Mesendoderm (in vitro differentiated cells): Measurements from ENCODE around the gene PRKAG1.

Experiments
- DNase-seq: peaks from one replicate; pipeline ENCODE4 v3.0.0; 2013
- H2AK5ac ChIP-seq: 2 replicates; pipeline ENCODE4 v1.6.1; 2013; ENCODE audit warnings: low read length, inconsistent platforms
- H2BK120ac ChIP-seq: 2 replicates; pipeline ENCODE4 v1.6.1; 2013; ENCODE audit warnings: low read depth, mild to moderate bottlenecking, low read length, moderate library complexity, mixed read lengths
- H2BK15ac ChIP-seq: replicated peaks from 2 replicates; pipeline ENCODE4 v1.6.1; 2013; ENCODE audit warnings: low read depth, mild to moderate bottlenecking, moderate library complexity
- H2BK5ac ChIP-seq: 2 replicates; pipeline ENCODE4 v1.6.1; 2013; ENCODE audit warnings: low read length, inconsistent platforms
- H3K18ac ChIP-seq: 2 replicates; pipeline ENCODE4 v1.6.1; 2013; ENCODE audit warnings: mild to moderate bottlenecking, low read length, mixed read lengths
- H3K23ac ChIP-seq: one replicate; pipeline ENCODE4 v1.6.1; 2013; ENCODE audit warnings: low read length
- H3K27ac ChIP-seq: 2 replicates; pipeline ENCODE4 v1.5.1; 2013; ENCODE audit warnings: low read depth, mild to moderate bottlenecking, inconsistent platforms, low read length, moderate library complexity
- H3K27me3 ChIP-seq: 2 replicates; pipeline ENCODE4 v1.6.1; 2013; ENCODE audit warnings: low read length, control low read depth, mild to moderate bottlenecking, inconsistent platforms; ENCODE audit not compliant: insufficient read depth, poor library complexity
- H3K36me3 ChIP-seq: 2 replicates; pipeline ENCODE4 v1.6.1; 2013; ENCODE audit warnings: low read length, inconsistent platforms; ENCODE audit not compliant: control insufficient read depth, insufficient read depth
- H3K4ac ChIP-seq: one replicate; pipeline ENCODE4 v1.6.1; 2013; ENCODE audit warnings: low read depth, mild to moderate bottlenecking, low read length, moderate library complexity
- H3K4me1 ChIP-seq: 2 replicates; pipeline ENCODE4 v1.6.1; 2013; ENCODE audit warnings: low read depth, low read length, inconsistent platforms; ENCODE audit not compliant: control insufficient read depth
- H3K4me2 ChIP-seq: 2 replicates; pipeline ENCODE4 v1.6.1; 2013; ENCODE audit warnings: low read length
- H3K4me3 ChIP-seq: 2 replicates; pipeline ENCODE4 v1.5.1; 2013; ENCODE audit warnings: mild to moderate bottlenecking, low read length
- H3K56ac ChIP-seq: one replicate; pipeline ENCODE4 v1.6.1; 2013; ENCODE audit warnings: low read length
- H3K79me1 ChIP-seq: 2 replicates; pipeline ENCODE4 v1.6.1; 2013; ENCODE audit warnings: low read length, inconsistent platforms
- H3K79me2 ChIP-seq: 2 replicates; pipeline ENCODE4 v1.6.1; 2013; ENCODE audit warnings: mild to moderate bottlenecking, low read length; ENCODE audit not compliant: control insufficient read depth, insufficient read depth
- H3K9ac ChIP-seq: 2 replicates; pipeline ENCODE4 v1.6.1; 2013; ENCODE audit warnings: low read length, inconsistent platforms
- H4K5ac ChIP-seq: one replicate; pipeline ENCODE4 v1.6.1; 2013; ENCODE audit warnings: low read length
- H4K8ac ChIP-seq: one replicate; pipeline ENCODE4 v1.6.1; 2013; ENCODE audit warnings: low read depth, mild to moderate bottlenecking, control low read depth, low read length, moderate library complexity
- WGBS: extraction: QIAGEN DNeasy Blood & Tissue Kit; methylation state at CpG from one replicate; pipeline ENCODE4 v1.1.7; 2013; ENCODE audit warnings: low lambda C conversion rate, missing lambda C conversion rate; ENCODE audit not compliant: insufficient coverage; ENCODE audit errors: extremely low coverage; 5-methylcytosine and 5-hydroxymethylcytosine counted together

PRKAG1 gene

GRCh38 chr12:49060237-49061156, 41.9 kb upstream of the PRKAG1 start, which contains the start of gene KMT2D:
Gene KMT2D, minus strand, starts transcription at chr12:49060794. Its CDS starts 5,470 bp downstream, at chr12:49055324.
- H2AK5ac ChIP-seq = no peak within 1 kb of the TSS
- WGBS = no CpG with 5 or more reads among the region's 74 CpGs

GRCh38 chr12:49059299-49060171, 41.0 kb upstream of the PRKAG1 start:
- Histone ChIP-seq H3K4me1 (peaks cover 10% of the 10 kb centered on the region), H4K8ac (no peak overlapping the region), H2BK5ac (no peak overlapping the region), H3K27me3 (no peaks in the 10 kb centered on the region), H2BK120ac (peak overlapping the region; percentile 31), H4K5ac (no peak overlapping the region), H3K4ac (peak overlapping the region; percentile 95), H3K9ac (peak overlapping the region; percentile 97), H3K18ac (peak overlapping the region; percentile 77), H2AK5ac (no peak overlapping the region), H3K36me3 (peaks cover 1% of the 10 kb centered on the region), H3K4me3 (peak overlapping the region; percentile 55), H3K27ac (peak overlapping the region; percentile 92), H3K23ac (peak overlapping the region; percentile 26), H3K56ac (peak overlapping the region; percentile 91), H3K79me2 (peaks cover 58% of the 10 kb centered on the region), H3K79me1 (peaks cover 18% of the 10 kb centered on the region), H2BK15ac (no peak overlapping the region), H3K4me2 (peak overlapping the region; percentile 97)
- DNase-seq = peak; percentile 57
- WGBS = no CpG with 5 or more reads among the region's 70 CpGs

More at GRCh38 chr12:49060237-49061156, 41.9 kb upstream of the PRKAG1 start, which contains the start of gene KMT2D:
- Histone ChIP-seq H4K5ac (peak within 1 kb of the TSS; percentile 81), H3K27me3 (no peaks in the 10 kb centered on the region), H2BK15ac (no peak within 1 kb of the TSS), H2BK120ac (peak within 1 kb of the TSS; percentile 31), H3K23ac (peak within 1 kb of the TSS; percentile 12), H3K36me3 (no peaks in the 10 kb centered on the region), H3K4ac (peak within 1 kb of the TSS; percentile 95), H3K56ac (peak within 1 kb of the TSS; percentile 91), H3K4me1 (peaks cover 10% of the 10 kb centered on the region), H3K4me3 (peak within 1 kb of the TSS; percentile 55), H3K4me2 (peak within 1 kb of the TSS; percentile 97), H3K18ac (peak within 1 kb of the TSS; percentile 77), H2BK5ac (peak within 1 kb of the TSS; percentile 97), H3K79me2 (peaks cover 49% of the 10 kb centered on the region), H4K8ac (peak within 1 kb of the TSS; percentile 83), H3K27ac (peak within 1 kb of the TSS; percentile 92), H3K79me1 (peaks cover 10% of the 10 kb centered on the region), H3K9ac (peak within 1 kb of the TSS; percentile 97)
- peak; percentile 98 for DNase-seq

- no peak overlapping the region for H3K4ac ChIP-seq
- H3K79me2 ChIP-seq = peaks cover 64% of the 10 kb centered on the region
- H4K8ac ChIP-seq = no peak overlapping the region
- no peaks in the 10 kb centered on the region for H3K27me3 ChIP-seq
- H3K27ac ChIP-seq = no peak overlapping the region
- peak overlapping the region; percentile 91 for H3K56ac ChIP-seq
- peak overlapping the region; percentile 68 for H3K23ac ChIP-seq
- H4K5ac ChIP-seq = no peak overlapping the region
- DNase-seq = no peak
- H3K9ac ChIP-seq = peak overlapping the region; percentile 97
- H3K36me3 ChIP-seq = peaks cover 3% of the 10 kb centered on the region
- H2BK15ac ChIP-seq = no peak overlapping the region
- H3K4me3 ChIP-seq = peak overlapping the region; percentile 55
- no peak overlapping the region for H2BK120ac ChIP-seq
- H3K18ac ChIP-seq = no peak overlapping the region
- H3K79me1 ChIP-seq = peaks cover 22% of the 10 kb centered on the region
- peak overlapping the region; percentile 97 for H3K4me2 ChIP-seq
- no peak overlapping the region for H2BK5ac ChIP-seq
- no peak overlapping the region for H2AK5ac ChIP-seq
- WGBS = no CpG with 5 or more reads among the region's 1 CpG
- peaks cover 10% of the 10 kb centered on the region for H3K4me1 ChIP-seq
Measured at GRCh38 chr12:49059045-49059298, 40.4 kb upstream of the PRKAG1 start.

- H2AK5ac ChIP-seq = no peak overlapping the region
- peaks cover 24% of the 10 kb centered on the region for H3K79me1 ChIP-seq
- H3K27ac ChIP-seq = no peak overlapping the region
- H3K4me3 ChIP-seq = peak overlapping the region; percentile 55
- H4K8ac ChIP-seq = no peak overlapping the region
- H3K56ac ChIP-seq = peak overlapping the region; percentile 91
- no CpG with 5 or more reads among the region's 5 CpGs for WGBS
- no peak overlapping the region for H2BK5ac ChIP-seq
- peaks cover 10% of the 10 kb centered on the region for H3K4me1 ChIP-seq
- peak overlapping the region; percentile 97 for H3K4me2 ChIP-seq
- H3K4ac ChIP-seq = no peak overlapping the region
- peaks cover 65% of the 10 kb centered on the region for H3K79me2 ChIP-seq
- no peaks in the 10 kb centered on the region for H3K27me3 ChIP-seq
- DNase-seq = no peak
- peaks cover 6% of the 10 kb centered on the region for H3K36me3 ChIP-seq
- no peak overlapping the region for H3K18ac ChIP-seq
- no peak overlapping the region for H4K5ac ChIP-seq
- H3K23ac ChIP-seq = no peak overlapping the region
- H2BK15ac ChIP-seq = no peak overlapping the region
- no peak overlapping the region for H2BK120ac ChIP-seq
- peak overlapping the region; percentile 97 for H3K9ac ChIP-seq
Measured at GRCh38 chr12:49058366-49059044, 39.9 kb upstream of the PRKAG1 start.

DNA sequence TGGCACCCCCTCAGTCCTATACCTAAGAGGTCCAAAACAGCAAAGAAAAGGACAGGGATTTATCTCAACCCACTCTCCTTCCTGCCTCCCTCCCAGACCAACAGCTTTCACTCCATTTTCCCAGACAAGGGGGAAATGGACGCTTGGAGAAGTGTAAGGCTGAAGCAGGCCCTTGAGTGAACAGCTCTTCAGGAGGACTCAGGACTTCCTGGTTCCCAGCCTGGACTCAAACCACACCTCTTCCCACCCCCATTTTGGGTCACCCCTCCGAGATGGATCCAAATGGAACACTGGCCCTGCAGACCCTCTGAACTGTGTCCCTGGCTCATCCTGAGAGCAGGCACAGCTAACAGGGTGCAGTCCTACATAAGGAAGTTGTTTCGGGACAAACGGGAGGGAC, 39.3 kb upstream of the PRKAG1 start:
- no CpG with 5 or more reads among the region's 4 CpGs for WGBS
- Histone ChIP-seq H3K4ac (no peak overlapping the region), H2AK5ac (no peak overlapping the region), H3K4me1 (peaks cover 10% of the 10 kb centered on the region), H4K8ac (no peak overlapping the region), H3K27ac (no peak overlapping the region), H3K18ac (no peak overlapping the region), H2BK120ac (no peak overlapping the region), H3K79me1 (peaks cover 30% of the 10 kb centered on the region), H3K9ac (peak overlapping the region; percentile 97), H3K23ac (no peak overlapping the region), H4K5ac (no peak overlapping the region), H3K27me3 (no peaks in the 10 kb centered on the region), H3K79me2 (peaks cover 68% of the 10 kb centered on the region), H3K36me3 (peaks cover 11% of the 10 kb centered on the region), H3K4me2 (peak overlapping the region; percentile 97), H2BK5ac (no peak overlapping the region), H3K4me3 (peak overlapping the region; percentile 17), H2BK15ac (no peak overlapping the region), H3K56ac (peak overlapping the region; percentile 68)
- no peak for DNase-seq
